ENCODE results near the gene NR3C1.

NR3C1 gene

GRCh38 chr5:143398451-143399237, 4.8 kb downstream of the NR3C1 start:
- no peak for DNase-seq (ENCODE audit: low read depth in 3 of 3)

GRCh38 chr5:143398053-143398355, 5.5 kb downstream of the NR3C1 start:
- no peak for DNase-seq (ENCODE audit: low read depth in 3 of 3)

- no peak for DNase-seq (ENCODE audit: low read depth in 3 of 3)
Measured at GRCh38 chr5:143397302-143398052, 6.0 kb downstream of the NR3C1 start.

- no peak for DNase-seq (ENCODE audit: low read depth in 3 of 3)
Measured at GRCh38 chr5:143396353-143396940, 7.0 kb downstream of the NR3C1 start.

GRCh38 chr5:143395638-143396352, 7.7 kb downstream of the NR3C1 start:
- no peak for DNase-seq (ENCODE audit: low read depth in 3 of 3)

- DNase-seq (ENCODE audit: low read depth in 3 of 3) = no peak
Measured at GRCh38 chr5:143393524-143393923, 10.0 kb downstream of the NR3C1 start.

- no peak for DNase-seq (ENCODE audit: low read depth in 3 of 3)
Measured at GRCh38 chr5:143390941-143391340, 12.5 kb downstream of the NR3C1 start.

GRCh38 chr5:143390258-143390657, 13.2 kb downstream of the NR3C1 start:
- DNase-seq (ENCODE audit: low read depth in 3 of 3) = no peak

GRCh38 chr5:143386725-143387124, 16.8 kb downstream of the NR3C1 start:
- DNase-seq (ENCODE audit: low read depth in 3 of 3) = no peak

GRCh38 chr5:143384865-143385657, 18.4 kb downstream of the NR3C1 start:
- DNase-seq (ENCODE audit: low read depth in 3 of 3) = no peak

- DNase-seq (ENCODE audit: low read depth in 3 of 3) = no peak
Measured at GRCh38 chr5:143383988-143384387, 19.5 kb downstream of the NR3C1 start.

- no peak for DNase-seq (ENCODE audit: low read depth in 3 of 3)
Measured at GRCh38 chr5:143379606-143380005, 23.9 kb downstream of the NR3C1 start.

- DNase-seq (ENCODE audit: low read depth in 3 of 3) = no peak
Measured at GRCh38 chr5:143376911-143377813, 26.3 kb downstream of the NR3C1 start.

GRCh38 chr5:143376195-143376779, 27.2 kb downstream of the NR3C1 start:
- DNase-seq (ENCODE audit: low read depth in 3 of 3) = no peak

GRCh38 chr5:143374496-143375217, 28.8 kb downstream of the NR3C1 start:
- DNase-seq (ENCODE audit: low read depth in 3 of 3) = no peak

GRCh38 chr5:143373076-143373475, 30.4 kb downstream of the NR3C1 start:
- no peak for DNase-seq (ENCODE audit: low read depth in 3 of 3)

- DNase-seq (ENCODE audit: low read depth in 3 of 3) = no peak
Measured at GRCh38 chr5:143372187-143372829, 31.2 kb downstream of the NR3C1 start.

GRCh38 chr5:143370440-143370839, 33.0 kb downstream of the NR3C1 start:
- no peak for DNase-seq (ENCODE audit: low read depth in 3 of 3)

- DNase-seq (ENCODE audit: low read depth in 3 of 3) = no peak
Measured at GRCh38 chr5:143364061-143364460, 39.4 kb downstream of the NR3C1 start.

Data from stimulated activated CD4-positive, alpha-beta T cell treated with anti-CD3 and anti-CD28 coated beads, TNF-alpha, amount 100 ng/mL, for 4 hours (primary cell).